GM23248 (cell line): Measurements from ENCODE around the gene CPEB1.

Source experiments
- EZH2 ChIP-seq: fragments of 200-600 bp; sonication (generic); IDR thresholded peaks from 2 replicates; pipeline ENCODE4 v1.6.1; 2018; ENCODE audit warnings: antibody characterized with exemption, mild to moderate bottlenecking; ENCODE audit not compliant: insufficient read depth, poor library complexity, severe bottlenecking
- EZH2phosphoT487 ChIP-seq: fragments of 200-600 bp; sonication (generic); IDR thresholded peaks from 2 replicates; pipeline ENCODE4 v1.6.1; 2018; ENCODE audit warnings: antibody characterized with exemption, moderate library complexity, mild to moderate bottlenecking, low read depth; ENCODE audit not compliant: insufficient read depth

DNA sequence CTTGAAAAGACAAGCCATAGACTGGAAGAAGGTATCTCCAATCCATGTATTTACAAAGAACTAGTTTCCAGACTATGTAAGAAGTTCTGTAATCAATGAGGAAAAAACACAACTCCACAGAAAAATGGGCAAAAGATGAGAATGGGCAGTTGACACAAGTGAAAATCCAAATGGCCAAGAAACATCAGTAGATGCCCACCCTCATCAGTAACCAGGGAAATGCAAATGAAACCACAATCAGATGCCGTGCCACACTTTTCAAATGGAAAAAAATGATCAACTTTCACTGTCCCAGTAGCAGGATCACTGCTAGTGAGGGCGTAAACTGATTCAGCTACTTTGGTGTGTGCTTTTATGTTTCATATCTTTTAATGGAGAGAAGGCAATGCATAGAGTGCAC lies 4.5 kb upstream of the CPEB1 start:
- TF ChIP-seq EZH2 (no peak), EZH2phosphoT487 (no peak)
